ENCODE results near the gene ZBTB33.

Gene ZBTB33

DNA sequence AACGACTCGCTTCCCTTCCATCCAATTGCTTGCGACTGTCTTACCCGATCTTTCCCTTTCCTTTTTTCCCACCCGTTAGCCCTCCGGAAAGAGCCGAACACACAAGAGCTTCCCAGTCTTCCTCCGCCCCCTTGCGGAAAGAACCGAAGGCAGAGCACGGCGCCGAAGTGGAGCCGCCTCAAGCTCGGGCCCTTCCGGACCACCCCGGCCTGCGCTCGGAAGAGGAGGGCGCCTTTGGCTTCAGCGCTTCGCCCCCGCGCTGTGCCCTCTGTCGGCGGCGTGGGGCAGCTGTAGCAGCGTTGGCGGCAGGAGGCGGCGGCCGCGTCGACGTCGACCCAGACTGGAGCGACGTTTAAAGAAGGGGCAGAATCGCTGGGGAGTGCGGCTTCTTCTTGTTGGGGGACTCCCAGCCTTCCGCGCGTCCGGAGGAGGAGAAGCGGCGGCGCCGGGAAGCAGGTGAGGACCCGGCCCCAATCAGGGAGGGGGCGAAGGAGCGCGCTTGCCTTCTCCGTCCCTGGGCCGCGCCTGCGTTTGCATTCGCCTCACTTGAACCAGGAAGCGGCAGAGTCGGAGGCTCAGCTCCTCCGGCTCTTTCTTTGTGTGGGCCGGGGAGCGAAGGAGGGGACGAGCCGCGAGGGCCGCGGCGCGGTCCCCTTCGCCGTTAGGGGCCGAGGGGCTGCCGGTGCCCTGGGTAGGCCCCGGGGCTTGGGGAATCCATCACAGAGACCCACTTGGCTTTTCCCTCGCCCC, at the start of gene ZBTB33:
Gene ZBTB33, plus strand, starts transcription at position 291 of the 750 bp plus-strand sequence. CDS start 2,604 bp downstream, outside the sequence.
- DNase-seq (ENCODE audit: low read depth in 3 of 3): peak; percentile 68 to 80 (median 70)

DNA sequence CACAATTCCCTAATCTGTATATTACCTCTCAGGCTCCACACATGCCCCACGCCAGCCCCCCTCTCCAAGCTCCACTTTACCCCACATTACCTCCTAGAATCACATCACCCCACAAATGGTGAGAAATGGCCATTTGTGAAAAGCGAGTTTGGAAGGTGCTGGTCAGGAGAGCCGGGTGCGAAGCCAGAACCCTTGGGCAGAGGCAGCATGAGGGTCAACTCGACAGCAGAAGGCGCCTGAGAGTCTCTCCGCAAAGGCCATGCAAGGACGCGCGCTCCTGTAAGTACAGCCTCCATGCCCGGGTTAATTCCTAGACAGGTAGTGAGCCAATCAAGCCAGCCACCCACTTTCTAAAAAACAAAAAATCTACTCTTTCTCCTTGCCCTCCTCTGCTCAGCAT, 49.8 kb upstream of the ZBTB33 start:
- no peak for DNase-seq (ENCODE audit: low read depth in 3 of 3)

DNA sequence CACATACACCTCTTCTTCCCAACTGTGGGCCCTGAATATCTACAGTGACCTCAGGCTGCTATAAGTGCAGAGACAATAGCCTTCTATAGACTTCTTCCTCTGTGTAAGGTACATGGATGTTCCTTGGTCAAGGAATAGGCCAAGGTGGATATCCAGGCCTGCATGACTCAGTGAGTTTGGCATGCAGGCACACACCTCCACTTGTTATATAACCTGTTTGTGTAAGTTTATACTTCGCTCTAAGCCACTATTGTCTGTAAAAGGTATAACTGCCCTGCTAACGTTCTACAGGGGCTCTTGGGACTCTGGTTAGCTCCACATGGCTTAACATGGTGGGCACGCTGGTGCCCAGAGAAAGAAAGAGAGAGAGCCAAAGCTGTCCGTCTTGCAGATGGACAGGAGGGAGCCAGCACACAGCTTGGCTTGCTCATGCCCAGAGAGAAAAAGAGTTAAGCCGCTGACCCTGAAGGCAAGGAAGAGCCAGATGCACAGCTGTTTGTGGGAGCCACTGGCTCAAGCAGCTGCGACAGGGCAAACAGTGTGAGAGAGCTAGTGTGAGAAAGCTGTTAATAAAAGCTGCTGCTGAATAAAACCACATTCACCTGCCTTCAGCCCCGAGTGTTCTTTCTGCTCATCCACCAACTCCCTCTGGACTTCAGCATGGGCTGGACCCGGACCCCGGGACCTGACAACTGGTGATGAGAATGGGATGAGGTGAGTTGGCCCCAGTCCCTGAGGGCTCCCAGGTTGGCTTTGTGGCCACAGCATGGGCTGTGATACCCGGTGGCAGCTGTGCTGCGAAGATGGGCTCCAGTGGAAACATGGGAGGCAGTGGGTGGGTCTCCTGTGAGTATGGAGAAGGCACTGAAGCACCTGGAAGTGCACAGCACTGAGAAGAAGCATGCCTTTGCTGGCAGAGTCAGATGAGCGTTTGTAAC, 44.5 kb upstream of the ZBTB33 start:
- no peak for DNase-seq (ENCODE audit: low read depth in 3 of 3)

GRCh38 chrX:120207009-120207605, 43.5 kb upstream of the ZBTB33 start:
- DNase-seq (ENCODE audit: low read depth in 3 of 3): no peak

DNA sequence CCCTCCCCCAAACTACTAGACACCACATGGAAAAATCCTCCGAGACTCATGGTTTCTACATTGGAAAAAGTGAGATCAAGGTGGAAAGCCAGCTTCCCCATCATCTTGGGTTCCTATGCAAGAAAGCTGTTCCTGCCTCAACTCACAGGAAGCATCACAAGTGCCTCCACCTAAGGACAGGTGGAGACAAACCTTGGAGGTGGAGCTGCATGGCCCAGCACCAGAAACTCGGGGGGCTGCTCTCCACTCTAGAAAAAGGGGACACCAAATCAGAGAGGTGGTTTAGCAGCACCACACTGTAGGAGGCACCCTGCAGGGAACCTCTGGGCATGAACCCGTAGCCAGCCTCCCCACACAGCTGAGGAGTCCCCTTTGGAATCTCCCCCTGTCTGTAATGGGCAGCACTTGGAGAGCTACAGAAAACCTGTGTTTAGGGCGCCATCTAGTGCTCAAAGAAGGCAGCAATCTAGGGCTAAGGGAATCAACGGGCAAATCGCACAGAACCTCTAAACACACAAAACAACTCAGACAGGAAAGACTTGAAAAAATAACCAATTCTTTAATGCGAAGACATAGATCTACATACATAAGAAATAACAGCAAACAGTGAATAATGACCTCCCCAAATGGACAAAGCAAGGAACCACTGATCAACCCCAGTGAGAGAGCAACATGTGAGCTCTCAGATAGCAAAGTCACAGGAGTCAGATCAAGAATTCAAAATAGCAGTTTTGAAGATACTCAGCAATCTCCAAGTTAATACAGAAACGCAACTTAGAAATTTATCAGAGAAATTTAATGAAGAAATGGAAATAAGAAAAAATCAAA, 37.0 kb upstream of the ZBTB33 start:
- DNase-seq (ENCODE audit: low read depth in 3 of 3): peak in 2 of 3 experiments; percentile 13 to 28

- DNase-seq (ENCODE audit: low read depth in 3 of 3): no peak
These were observed 27.2 kb upstream of the ZBTB33 start for GRCh38 chrX:120223374-120223773.

DNA sequence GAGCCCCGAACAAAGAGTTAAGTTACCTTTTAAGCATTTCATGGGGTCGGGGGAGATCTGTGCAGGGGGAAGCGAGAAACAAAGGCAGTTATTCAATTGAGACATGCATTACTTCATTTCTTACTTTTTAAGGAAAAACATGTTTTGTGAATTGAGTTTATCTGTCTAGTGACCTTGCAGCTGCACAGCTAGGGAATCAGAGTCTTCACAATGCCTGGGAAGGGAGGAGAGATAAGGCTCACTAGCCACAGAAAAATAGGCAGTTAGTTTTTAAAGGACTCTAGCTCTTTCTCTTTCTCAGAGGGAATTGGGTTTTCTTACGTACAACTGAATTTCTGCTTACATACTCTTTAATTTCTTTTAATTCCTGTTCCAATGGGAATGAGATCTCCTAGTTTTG, 26.2 kb upstream of the ZBTB33 start:
- no peak for DNase-seq (ENCODE audit: low read depth in 3 of 3)

GRCh38 chrX:120228187-120228908, 22.3 kb upstream of the ZBTB33 start:
- no peak for DNase-seq (ENCODE audit: low read depth in 3 of 3)

- no peak for DNase-seq (ENCODE audit: low read depth in 3 of 3)
These were observed 15.3 kb upstream of the ZBTB33 start for GRCh38 chrX:120235284-120235683.

DNA sequence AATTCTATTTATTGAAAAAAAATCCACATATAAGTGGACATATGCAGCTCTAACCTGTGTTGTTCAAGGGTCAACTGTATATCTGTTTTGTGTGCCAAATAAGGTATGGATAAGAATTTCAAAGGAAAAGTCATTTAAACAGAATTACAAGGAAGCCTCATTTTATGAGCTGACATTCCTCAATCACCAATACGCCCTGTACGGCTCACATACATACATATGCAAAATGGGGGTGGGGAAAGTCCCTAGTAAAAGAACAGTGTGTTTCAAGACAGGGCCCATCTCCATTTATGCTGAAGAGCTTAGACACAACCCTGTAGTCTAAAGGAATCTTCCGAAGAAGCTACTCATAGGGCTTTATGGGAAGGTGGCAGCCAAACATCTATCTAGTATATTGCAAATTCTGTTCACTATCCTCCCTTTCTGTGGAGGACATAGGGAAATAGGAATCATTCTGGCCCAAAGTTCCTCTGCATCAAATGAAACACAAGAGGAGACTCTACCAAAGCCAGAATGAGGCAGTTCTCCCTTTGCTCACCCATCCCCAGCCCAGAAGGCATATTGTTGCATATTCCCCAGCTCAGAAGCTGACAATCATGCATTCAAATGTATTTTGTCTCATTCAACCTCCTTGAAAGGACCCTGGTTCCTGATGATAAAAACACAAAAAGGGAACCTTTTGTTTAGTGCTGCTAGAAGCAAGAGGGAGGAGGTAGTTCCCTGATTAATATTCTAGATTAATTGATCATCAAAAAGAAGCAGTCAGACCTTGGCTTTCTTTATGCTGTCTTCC, 13.7 kb upstream of the ZBTB33 start:
- DNase-seq (ENCODE audit: low read depth in 3 of 3): no peak

DNA sequence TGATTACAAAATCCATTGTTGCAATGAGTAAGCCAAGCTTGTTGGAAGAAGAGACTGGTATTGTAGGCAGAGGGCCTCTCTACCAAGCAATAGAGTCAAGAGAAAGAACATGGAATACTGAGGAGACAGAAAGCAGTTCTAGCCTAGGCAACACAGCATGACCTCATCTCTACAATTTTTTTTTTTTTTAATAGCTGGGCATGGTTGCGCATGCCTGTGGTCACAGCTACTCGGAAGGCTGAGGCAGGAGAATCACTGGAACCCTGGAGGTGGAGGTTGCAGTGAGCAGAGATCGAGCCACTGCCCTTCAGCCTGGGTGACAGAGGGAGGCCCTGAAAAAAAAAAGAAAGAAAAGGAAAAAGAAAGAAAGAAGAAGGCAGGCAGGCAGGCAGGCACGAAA, 11.7 kb upstream of the ZBTB33 start:
- DNase-seq (ENCODE audit: low read depth in 3 of 3): no peak

- no peak for DNase-seq (ENCODE audit: low read depth in 3 of 3)
These were observed 7.8 kb upstream of the ZBTB33 start for GRCh38 chrX:120242813-120243212.

DNA sequence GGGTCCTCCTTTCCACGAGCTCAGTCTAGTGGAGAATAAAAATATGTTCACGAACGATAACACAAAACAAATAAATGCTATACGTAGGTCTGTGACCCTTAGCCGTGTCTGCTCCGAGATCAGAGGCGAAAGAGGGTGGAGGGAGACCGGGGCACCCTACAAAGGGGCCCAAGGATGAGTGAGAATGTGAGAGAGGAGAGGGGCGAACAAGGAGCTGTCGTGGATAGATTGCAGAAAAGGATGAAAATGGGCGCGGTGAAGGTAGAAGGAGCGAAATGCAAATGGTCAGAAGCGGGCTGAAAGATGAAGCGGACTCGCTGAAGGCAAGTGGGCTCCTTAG, 6.2 kb upstream of the ZBTB33 start:
- no peak for DNase-seq (ENCODE audit: low read depth in 3 of 3)

GRCh38 chrX:120244735-120245498, 5.7 kb upstream of the ZBTB33 start:
- peak; percentile 19 to 49 (median 38) for DNase-seq (ENCODE audit: low read depth in 3 of 3)

DNA sequence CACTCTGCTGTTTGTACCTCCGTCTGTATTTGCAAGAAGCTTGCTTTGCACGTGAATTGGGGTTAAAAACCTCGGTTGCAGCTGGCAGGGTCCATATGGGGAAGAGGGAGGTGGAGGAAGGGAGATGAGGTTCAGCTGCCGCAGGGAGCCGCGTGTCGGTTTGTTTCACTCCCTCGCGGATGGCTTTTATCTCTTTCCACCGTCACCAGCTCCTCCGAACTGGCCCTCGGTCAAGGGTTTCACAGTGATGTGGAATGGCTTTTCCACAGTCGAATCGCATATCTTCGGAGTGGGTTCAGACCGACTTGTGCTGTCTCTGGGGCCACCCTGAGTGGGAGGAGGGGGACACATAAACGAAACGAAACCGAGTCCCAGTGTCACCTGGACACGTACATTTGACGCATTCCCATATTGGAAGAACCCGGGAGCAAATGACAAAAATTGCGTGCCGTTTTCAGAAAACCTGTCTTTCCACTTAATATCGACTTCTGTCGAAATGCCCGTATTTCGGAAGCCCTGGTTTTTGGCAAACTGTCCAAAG, 929 bp downstream of the ZBTB33 start:
- peak in 1 of 3 experiments; percentile 7 for DNase-seq (ENCODE audit: low read depth in 3 of 3)

- DNase-seq (ENCODE audit: low read depth in 3 of 3): no peak
These were observed 3.2 kb downstream of the ZBTB33 start for GRCh38 chrX:120253784-120254183.

DNA sequence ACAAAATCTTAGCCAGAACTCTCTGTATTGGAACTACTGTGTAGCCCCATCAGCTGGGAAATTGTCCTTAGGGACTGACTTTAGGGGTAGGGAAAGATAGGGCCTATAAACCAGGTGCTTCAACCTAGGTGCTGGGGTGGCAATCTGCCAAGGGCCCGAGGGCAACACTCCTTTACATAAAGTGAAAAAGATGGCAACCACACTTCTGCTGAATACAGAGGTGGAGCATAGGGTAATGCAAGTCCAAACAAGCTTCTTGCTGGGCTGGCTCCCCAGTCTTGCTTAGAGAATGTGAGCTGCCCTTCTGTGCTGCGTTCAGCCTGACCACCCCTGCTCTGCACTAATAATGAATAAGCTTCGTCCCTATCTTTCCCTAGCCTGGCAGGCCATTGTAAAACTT, 9.8 kb downstream of the ZBTB33 start:
- DNase-seq (ENCODE audit: low read depth in 3 of 3): no peak

- DNase-seq (ENCODE audit: low read depth in 3 of 3): no peak
These were observed 12.5 kb downstream of the ZBTB33 start for GRCh38 chrX:120262859-120263708.
